Activated CD8-positive, alpha-beta T cell treated with anti-CD3 and anti-CD28 coated beads for 36 hours (primary cell): ENCODE measurements around the gene TSPAN10. TPM values are rescaled to one million over a fixed set of nuclear protein-coding genes. Genes with fewer than 3 reads are reported as not detected.

Experiments
- ATAC-seq: fragments of 200-7000 bp; cut with Tn5 transposase; one replicate; pipeline ENCODE4 v1.10.0; 2021; ENCODE audit warnings: mild to moderate bottlenecking, moderate library complexity
- CTCF ChIA-PET: fragments of 350-600 bp; sonication (Branson Sonifier 250); formaldehyde crosslinking; loops from one replicate; lab custom pipeline; 2021; ENCODE audit warnings: antibody characterized with exemption; lab: Charles Lee
- POLR2A ChIA-PET: fragments of 350-600 bp; sonication (Branson Sonifier 250); formaldehyde crosslinking; loops from one replicate; lab custom pipeline; 2021; ENCODE audit warnings: antibody characterized with exemption; lab: Charles Lee
- DNase-seq: peaks from one replicate; pipeline ENCODE4 v3.0.0-alpha.2; 2020
- H3K27ac Mint-ChIP-seq: one replicate; pipeline ENCODE4 v1.8.0; 2021; ENCODE audit warnings: mild to moderate bottlenecking, mixed read lengths
- H3K27me3 Mint-ChIP-seq: one replicate; pipeline ENCODE4 v1.8.0; 2021; ENCODE audit warnings: mixed read lengths
- H3K36me3 Mint-ChIP-seq: one replicate; pipeline ENCODE4 v1.8.0; 2021; ENCODE audit warnings: low read depth, mixed read lengths
- H3K4me1 Mint-ChIP-seq: one replicate; pipeline ENCODE4 v1.8.0; 2021; ENCODE audit warnings: low read depth, mixed read lengths
- H3K4me3 Mint-ChIP-seq: one replicate; pipeline ENCODE4 v1.8.0; 2021; ENCODE audit warnings: mild to moderate bottlenecking, moderate library complexity, mixed read lengths
- H3K9me3 Mint-ChIP-seq: one replicate; pipeline ENCODE4 v1.8.0; 2021; ENCODE audit warnings: mixed read lengths
- intact Hi-C: fragments of 100-400 bp; cut with micrococcal nuclease; formaldehyde crosslinking; loops from one replicate; pipeline ENCODE4 v1.10.0; 2022
- total RNA-seq, 2 experiments: library from RNA; stranded (reverse); gene quantifications; one replicate each; pipeline ENCODE4 v1.2.3, GENCODE V29; 2021
- TF ChIP-seq, protein P1 (sequence below): fragments of 200-600 bp; IDR thresholded peaks from one replicate; pipeline ENCODE4 v1.8.0; 2022; ENCODE audit warnings: antibody characterized with exemption, mild to moderate bottlenecking

TSPAN10 gene
- total RNA-seq, 2 experiments from 2014 or later = 0.18 to 0.22 TPM

GRCh38 chr17:81593105-81593871 lies 43.7 kb upstream of the TSPAN10 start:
- Mint-ChIP-seq H3K27me3 (no peaks in the 10 kb centered on the region), H3K9me3 (no peaks in the 10 kb centered on the region), H3K36me3 (peaks cover 29% of the 10 kb centered on the region), H3K27ac (no peak overlapping the region), H3K4me1 (peaks cover 1% of the 10 kb centered on the region), H3K4me3 (no peak overlapping the region)
- ChIA-PET POLR2A (no interaction called here), CTCF (no interaction called here)
- ATAC-seq = no peak
- TF ChIP-seq, protein P1, sequence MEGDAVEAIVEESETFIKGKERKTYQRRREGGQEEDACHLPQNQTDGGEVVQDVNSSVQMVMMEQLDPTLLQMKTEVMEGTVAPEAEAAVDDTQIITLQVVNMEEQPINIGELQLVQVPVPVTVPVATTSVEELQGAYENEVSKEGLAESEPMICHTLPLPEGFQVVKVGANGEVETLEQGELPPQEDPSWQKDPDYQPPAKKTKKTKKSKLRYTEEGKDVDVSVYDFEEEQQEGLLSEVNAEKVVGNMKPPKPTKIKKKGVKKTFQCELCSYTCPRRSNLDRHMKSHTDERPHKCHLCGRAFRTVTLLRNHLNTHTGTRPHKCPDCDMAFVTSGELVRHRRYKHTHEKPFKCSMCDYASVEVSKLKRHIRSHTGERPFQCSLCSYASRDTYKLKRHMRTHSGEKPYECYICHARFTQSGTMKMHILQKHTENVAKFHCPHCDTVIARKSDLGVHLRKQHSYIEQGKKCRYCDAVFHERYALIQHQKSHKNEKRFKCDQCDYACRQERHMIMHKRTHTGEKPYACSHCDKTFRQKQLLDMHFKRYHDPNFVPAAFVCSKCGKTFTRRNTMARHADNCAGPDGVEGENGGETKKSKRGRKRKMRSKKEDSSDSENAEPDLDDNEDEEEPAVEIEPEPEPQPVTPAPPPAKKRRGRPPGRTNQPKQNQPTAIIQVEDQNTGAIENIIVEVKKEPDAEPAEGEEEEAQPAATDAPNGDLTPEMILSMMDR = no peak
- intact Hi-C loops = no loop called here
- no peak for DNase-seq

GRCh38 chr17:81599719-81600486 lies 37.1 kb upstream of the TSPAN10 start:
- no peaks in the 10 kb centered on the region for H3K27me3 Mint-ChIP-seq
- H3K27ac Mint-ChIP-seq = no peak overlapping the region
- intact Hi-C loops = no loop called here
- ATAC-seq (no peak), DNase-seq (no peak)
- peaks cover 7% of the 10 kb centered on the region for H3K4me1 Mint-ChIP-seq
- H3K36me3 Mint-ChIP-seq = peaks cover 38% of the 10 kb centered on the region
- no peak overlapping the region for H3K4me3 Mint-ChIP-seq
- H3K9me3 Mint-ChIP-seq = no peaks in the 10 kb centered on the region
- TF ChIP-seq, protein P1 = no peak
- ChIA-PET CTCF (interaction anchor here (0.9 to 3.0 kb wide), 16 partner anchors 12 to 347 kb away, joined by 3 to 21 read pairs (median 5); no protein-coding TSS in a partner anchor), POLR2A (interaction anchor here (0.9 to 1.4 kb wide), 3 partner anchors 14 to 65 kb away, joined by 3 to 4 read pairs (median 3); no protein-coding TSS in a partner anchor)

GRCh38 chr17:81601525-81602120 lies 35.4 kb upstream of the TSPAN10 start:
- Mint-ChIP-seq H3K27me3 (no peaks in the 10 kb centered on the region), H3K4me3 (no peak overlapping the region), H3K4me1 (peaks cover 7% of the 10 kb centered on the region), H3K36me3 (peaks cover 46% of the 10 kb centered on the region), H3K9me3 (no peaks in the 10 kb centered on the region), H3K27ac (peak overlapping the region; percentile 76)
- POLR2A ChIA-PET = interaction anchor here (0.6 to 1.4 kb wide), 6 partner anchors 13 to 347 kb away, joined by 3 to 4 read pairs (median 4); partner anchors contain the start of gene FAAP100
- TF ChIP-seq, protein P1 = peak; percentile 89
- intact Hi-C loops = no loop called here
- peak; percentile 55 for DNase-seq
- peak; percentile 97 for ATAC-seq
- CTCF ChIA-PET = interaction anchor here (0.7 to 3.0 kb wide), 38 partner anchors 10 to 436 kb away, joined by 3 to 21 read pairs (median 4); partner anchors contain the start of genes ARL16, HGS, MRPL12 and NPLOC4

GRCh38 chr17:81603846-81604610 lies 33.0 kb upstream of the TSPAN10 start:
- CTCF ChIA-PET = interaction anchor here (0.8 kb wide), 1 partner anchor 11 kb away, joined by 3 read pairs; no protein-coding TSS in a partner anchor
- TF ChIP-seq, protein P1 = no peak
- ATAC-seq (no peak), DNase-seq (no peak)
- peak overlapping the region; percentile 12 for H3K27ac Mint-ChIP-seq
- no peak overlapping the region for H3K4me3 Mint-ChIP-seq
- H3K4me1 Mint-ChIP-seq = peaks cover 13% of the 10 kb centered on the region
- intact Hi-C loops = no loop called here
- peaks cover 50% of the 10 kb centered on the region for H3K36me3 Mint-ChIP-seq
- H3K27me3 Mint-ChIP-seq = no peaks in the 10 kb centered on the region
- no peaks in the 10 kb centered on the region for H3K9me3 Mint-ChIP-seq
- POLR2A ChIA-PET = no interaction called here
